8988T (cell line): Measurements from ENCODE around the gene RSPH1.

Source experiments
- DNase-seq: peaks from one replicate; pipeline ENCODE4 v3.0.0; 2011

Gene RSPH1

GRCh38 chr21:42496120-42496838, at the start of gene RSPH1:
RSPH1 (minus strand) TSS chr21:42496224; CDS start chr21:42496186, 38 bp downstream.
- peak; percentile 77 for DNase-seq

- DNase-seq = no peak
Measured at GRCh38 chr21:42545745-42546144, 49.7 kb upstream of the RSPH1 start.

- DNase-seq = no peak
Measured at GRCh38 chr21:42545317-42545716, 49.3 kb upstream of the RSPH1 start.

GRCh38 chr21:42544544-42544943, 48.5 kb upstream of the RSPH1 start:
- no peak for DNase-seq

- no peak for DNase-seq
Measured at GRCh38 chr21:42543106-42543847, 47.3 kb upstream of the RSPH1 start.

GRCh38 chr21:42542596-42542995, 46.6 kb upstream of the RSPH1 start:
- DNase-seq = no peak

- no peak for DNase-seq
Measured at GRCh38 chr21:42542196-42542595, 46.2 kb upstream of the RSPH1 start.

GRCh38 chr21:42541618-42542017, 45.6 kb upstream of the RSPH1 start:
- DNase-seq = no peak

GRCh38 chr21:42541174-42541573, 45.1 kb upstream of the RSPH1 start:
- no peak for DNase-seq

- no peak for DNase-seq
Measured at GRCh38 chr21:42540396-42540795, 44.4 kb upstream of the RSPH1 start.

- no peak for DNase-seq
Measured at GRCh38 chr21:42539931-42540343, 43.9 kb upstream of the RSPH1 start.

- DNase-seq = no peak
Measured at GRCh38 chr21:42539342-42539741, 43.3 kb upstream of the RSPH1 start.

GRCh38 chr21:42538479-42539275, 42.7 kb upstream of the RSPH1 start:
- no peak for DNase-seq

- no peak for DNase-seq
Measured at GRCh38 chr21:42537106-42537742, 41.2 kb upstream of the RSPH1 start.

GRCh38 chr21:42536601-42537000, 40.6 kb upstream of the RSPH1 start:
- no peak for DNase-seq

GRCh38 chr21:42535602-42536171, 39.7 kb upstream of the RSPH1 start:
- no peak for DNase-seq

- DNase-seq = no peak
Measured at GRCh38 chr21:42534421-42535378, 38.7 kb upstream of the RSPH1 start.

GRCh38 chr21:42533963-42534355, 37.9 kb upstream of the RSPH1 start:
- DNase-seq = no peak

GRCh38 chr21:42533306-42533962, 37.4 kb upstream of the RSPH1 start:
- DNase-seq = no peak

- no peak for DNase-seq
Measured at GRCh38 chr21:42532466-42533181, 36.6 kb upstream of the RSPH1 start.
